Liver (tissue), 9 donors: Measurements from ENCODE around the gene TMEM119. TPM values are rescaled to one million over a fixed set of nuclear protein-coding genes. Genes with fewer than 3 reads are reported as not detected.

Experiments used
- DNase-seq: peaks from one replicate; pipeline ENCODE4 v3.0.0-alpha.2; 2017; ENCODE audit warnings: low spot score
- H3K27ac ChIP-seq, 2 donors: one replicate each; pipeline ENCODE4 v1.7.0; 2013; ENCODE audit warnings: inconsistent platforms in 2 of 2, low read length in 2 of 2, control low read depth in 1 of 2, low read depth in 1 of 2, mild to moderate bottlenecking in 1 of 2
- H3K27me3 ChIP-seq, 4 donors: one replicate each; pipeline versions ENCODE4 v1.6.1 to v1.7.0; 2013; ENCODE audit warnings: low read length in 3 of 4, inconsistent platforms in 1 of 4, mild to moderate bottlenecking in 1 of 4, moderate library complexity in 1 of 4; ENCODE audit not compliant: control insufficient read depth in 4 of 4, insufficient read depth in 4 of 4
- H3K36me3 ChIP-seq, 4 donors: one replicate each; pipeline versions ENCODE4 v1.6.1 to v1.7.0; 2013; ENCODE audit warnings: low read length in 3 of 4, mild to moderate bottlenecking in 3 of 4, low read depth in 1 of 4, moderate library complexity in 1 of 4; ENCODE audit not compliant: control insufficient read depth in 4 of 4, insufficient read depth in 3 of 4
- H3K4me1 ChIP-seq, 4 donors: one replicate each; pipeline versions ENCODE4 v1.6.1 to v1.7.0; 2013; ENCODE audit warnings: low read length in 3 of 4, mild to moderate bottlenecking in 3 of 4, moderate library complexity in 1 of 4; ENCODE audit not compliant: control insufficient read depth in 4 of 4, insufficient read depth in 4 of 4
- H3K4me3 ChIP-seq, 3 donors: one replicate each; pipeline versions ENCODE4 v1.6.1 to v1.7.0; 2013; ENCODE audit warnings: low read length in 3 of 3, control low read depth in 1 of 3, low read depth in 1 of 3, mild to moderate bottlenecking in 1 of 3
- H3K9ac ChIP-seq, 2 donors: one replicate each; pipeline ENCODE4 v1.7.0; 2013; ENCODE audit warnings: low read length in 2 of 2, mild to moderate bottlenecking in 2 of 2, moderate library complexity in 2 of 2, control low read depth in 1 of 2, low read depth in 1 of 2
- H3K9me3 ChIP-seq, 4 donors: one replicate each; pipeline versions ENCODE4 v1.6.1 to v1.7.0; 2013; ENCODE audit warnings: low read length in 3 of 4; ENCODE audit not compliant: control insufficient read depth in 4 of 4
- FOXA1 ChIP-seq: IDR thresholded peaks from 2 replicates; pipeline ENCODE4 v1.6.1; 2016; ENCODE audit warnings: antibody characterized with exemption
- FOXA2 ChIP-seq: IDR thresholded peaks from 2 replicates; pipeline ENCODE4 v1.6.1; 2016; ENCODE audit warnings: antibody characterized with exemption
- GABPA ChIP-seq, 2 donors: IDR thresholded peaks in 1 of 2; conservative IDR thresholded peaks in 1 of 2; 2 replicates each; pipeline ENCODE4 v1.6.1; 2016; ENCODE audit warnings: antibody characterized with exemption in 2 of 2, mild to moderate bottlenecking in 1 of 2, moderate library complexity in 1 of 2
- HNF4A ChIP-seq, 2 donors: conservative IDR thresholded peaks; 2 replicates each; pipeline ENCODE4 v1.6.1; 2016; ENCODE audit warnings: antibody characterized with exemption in 2 of 2, mild to moderate bottlenecking in 2 of 2
- HNF4G ChIP-seq: IDR thresholded peaks from 2 replicates; pipeline ENCODE4 v1.6.1; 2016; ENCODE audit warnings: antibody characterized with exemption
- NR2F2 ChIP-seq: IDR thresholded peaks from 2 replicates; pipeline ENCODE4 v1.6.1; 2016; ENCODE audit warnings: antibody characterized with exemption
- RAD21 ChIP-seq, 2 donors: IDR thresholded peaks; 2 replicates each; pipeline ENCODE4 v1.6.1; 2016; ENCODE audit warnings: antibody characterized with exemption in 2 of 2, mild to moderate bottlenecking in 2 of 2
- RXRA ChIP-seq, 2 donors: IDR thresholded peaks; 2 replicates each; pipeline ENCODE4 v1.6.1; 2017 to 2018; ENCODE audit warnings: antibody characterized with exemption in 2 of 2, mild to moderate bottlenecking in 1 of 2
- SP1 ChIP-seq: IDR thresholded peaks from 2 replicates; pipeline ENCODE4 v1.6.1; 2018; ENCODE audit warnings: antibody characterized with exemption, mild to moderate bottlenecking
- TAF1 ChIP-seq: conservative IDR thresholded peaks from 2 replicates; pipeline ENCODE4 v1.6.1; 2016; ENCODE audit warnings: antibody characterized with exemption, mild to moderate bottlenecking
- YY1 ChIP-seq: IDR thresholded peaks from 2 replicates; pipeline ENCODE4 v1.6.1; 2016; ENCODE audit warnings: antibody characterized with exemption, mild to moderate bottlenecking
- WGBS: extraction: QIAGEN DNeasy Blood & Tissue Kit; methylation state at CpG from one replicate; pipeline ENCODE4 v1.1.7; 2013; 5-methylcytosine and 5-hydroxymethylcytosine counted together
- polyA plus RNA-seq, 2 donors: library from polyadenylated mRNA; stranded (reverse) in 1 of 2; unstranded in 1 of 2; fragments of 200-250 nt in 1 of 2; fragments of >200 nt in 1 of 2; fragmentation: Nextera tagmentation in 1 of 2; extraction: Ambion mirVana in 1 of 2; gene quantifications; one replicate each; pipeline versions ENCODE4 v1.2.1 to v1.2.3, GENCODE V29; 2013 to 2015
- total RNA-seq, 2 donors: library from RNA; depleted of rRNA; stranded (reverse); fragments of >200 nt; gene quantifications; one replicate each; pipeline ENCODE4 v1.2.3, GENCODE V29; 2014
- TF ChIP-seq, protein P1 (sequence below): fragments of 150-350 bp; IDR thresholded peaks from 2 replicates; pipeline ENCODE4 v1.5.1; 2017; ENCODE audit warnings: improper control_type of control experiment, low read depth, low read length; ENCODE audit not compliant: missing input control
- TF ChIP-seq, protein P2 (sequence below): IDR thresholded peaks from 2 replicates; pipeline ENCODE4 v1.6.1; 2016; ENCODE audit warnings: antibody characterized with exemption
- TF ChIP-seq, protein P3 (sequence below): IDR thresholded peaks from 2 replicates; pipeline ENCODE4 v1.6.1; 2016; ENCODE audit warnings: antibody characterized with exemption
- TF ChIP-seq, protein P4 (sequence below): IDR thresholded peaks from 2 replicates; pipeline ENCODE4 v1.6.1; 2016; ENCODE audit warnings: antibody characterized with exemption
- donor health status: healthy.
- donor health status: healthy.
- donor health status: healthy.
- donor health status: healthy.
- donor health status: healthy.

Gene TMEM119
- total and polyA plus RNA-seq, 4 donors = 0.14 to 2.6 (median 0.38) TPM

DNA sequence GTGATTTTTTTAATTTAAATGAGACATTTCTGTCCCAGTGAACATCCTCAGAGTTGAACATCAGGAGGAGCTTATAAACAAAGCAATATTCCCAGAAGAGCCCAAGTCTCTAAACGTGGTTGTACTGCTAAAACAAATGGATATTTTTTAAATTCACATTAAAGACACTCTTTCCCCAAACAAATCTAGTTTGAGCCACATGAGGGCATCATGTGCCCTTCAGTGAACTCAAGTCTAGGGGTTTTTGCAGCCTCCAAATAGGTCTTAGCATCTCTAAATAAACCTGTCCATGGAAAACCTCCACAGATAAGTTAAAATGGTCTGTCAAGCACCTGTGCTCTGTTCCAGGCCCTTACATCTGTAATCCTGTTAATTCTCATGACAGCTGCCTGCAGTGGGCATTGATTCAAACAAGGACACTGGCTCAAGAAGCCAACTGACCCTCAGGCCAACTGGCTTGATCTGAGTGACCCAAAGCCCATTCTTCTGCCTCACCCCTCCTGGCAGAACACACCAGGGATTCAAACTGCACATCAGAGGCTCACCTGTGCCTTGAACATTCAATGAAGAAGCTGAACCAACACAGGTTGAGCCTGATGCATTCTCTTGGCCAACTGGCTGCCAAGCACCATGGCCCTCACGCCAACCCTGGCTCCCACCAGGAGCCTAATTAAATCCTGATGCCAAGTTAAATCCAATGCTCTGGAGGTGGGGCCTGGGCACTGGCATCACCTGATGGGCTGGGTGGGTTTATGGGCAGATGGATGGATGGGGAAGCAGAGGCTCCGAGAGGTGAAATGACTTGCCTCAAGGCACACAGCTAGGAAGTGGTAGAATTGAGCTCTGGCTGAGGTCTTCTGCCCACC lies 26.9 kb downstream of the TMEM119 start:
- H3K9ac ChIP-seq = no peak overlapping the region
- no peak for DNase-seq
- peaks cover 0 to 4% (median 2%) of the 10 kb centered on the region in 4 donors for H3K4me1 ChIP-seq
- no peaks in the 10 kb centered on the region for H3K27me3 ChIP-seq
- TF ChIP-seq HNF4A (conservative IDR thresholded peaks at IDR 0.05) = no peak
- TF ChIP-seq RAD21 (IDR thresholded peaks at IDR 0.05) = peak; percentile 52 to 58
- no peak for TF ChIP-seq TAF1
- 67% methylated on average over 3 of the region's 3 CpGs for WGBS
- no peak overlapping the region for H3K27ac ChIP-seq
- no peaks in the 10 kb centered on the region for H3K9me3 ChIP-seq
- peaks cover 0 to 33% (median 24%) of the 10 kb centered on the region in 4 donors for H3K36me3 ChIP-seq
- no peak overlapping the region for H3K4me3 ChIP-seq

DNA sequence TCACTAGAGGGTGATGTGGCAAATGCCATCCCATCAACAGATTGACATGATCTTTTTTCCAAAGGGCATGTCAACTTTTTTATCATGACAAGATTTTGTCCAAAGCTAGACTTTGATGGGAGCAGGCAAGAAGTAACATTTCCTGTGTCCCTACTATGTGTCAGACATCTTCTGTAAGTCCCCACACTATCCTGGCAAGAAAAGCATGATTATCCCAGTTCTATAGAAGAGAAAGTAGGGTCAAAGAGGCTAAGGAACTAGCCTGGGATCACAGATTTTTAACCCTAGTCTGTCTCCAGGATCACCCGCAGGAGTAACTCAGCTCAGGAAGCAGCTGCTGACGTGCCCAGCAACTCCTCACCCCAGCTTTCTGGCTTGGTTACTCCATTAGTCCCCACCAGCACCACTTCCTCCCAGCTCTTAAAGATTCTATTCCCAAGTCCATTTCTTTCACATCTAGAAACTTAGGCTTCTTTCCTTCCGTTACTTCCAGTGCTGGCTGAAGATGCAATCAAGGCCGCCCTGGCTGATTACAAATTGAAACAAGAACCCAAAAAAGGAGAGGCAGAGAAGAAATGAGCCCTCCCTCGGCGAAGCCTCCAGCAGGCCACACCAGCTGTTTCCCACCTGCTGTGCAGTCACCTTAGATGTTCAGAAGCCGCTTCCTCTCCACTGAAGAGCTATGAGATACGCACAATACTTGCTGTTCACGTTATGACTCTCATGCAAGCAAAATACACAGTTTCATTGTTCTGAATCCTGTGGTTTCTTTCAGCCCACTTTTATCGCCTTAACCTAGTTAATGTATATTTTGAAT lies 29.3 kb downstream of the TMEM119 start:
- no peaks in the 10 kb centered on the region for H3K9me3 ChIP-seq
- H3K27me3 ChIP-seq = no peaks in the 10 kb centered on the region
- peak overlapping the region in 1 of 2 donors; percentile 8 for H3K9ac ChIP-seq
- no peak for DNase-seq
- 79% methylated on average over 10 of the region's 10 CpGs for WGBS
- H3K36me3 ChIP-seq = peaks cover 0 to 36% (median 27%) of the 10 kb centered on the region in 4 donors
- TF ChIP-seq, protein P1, sequence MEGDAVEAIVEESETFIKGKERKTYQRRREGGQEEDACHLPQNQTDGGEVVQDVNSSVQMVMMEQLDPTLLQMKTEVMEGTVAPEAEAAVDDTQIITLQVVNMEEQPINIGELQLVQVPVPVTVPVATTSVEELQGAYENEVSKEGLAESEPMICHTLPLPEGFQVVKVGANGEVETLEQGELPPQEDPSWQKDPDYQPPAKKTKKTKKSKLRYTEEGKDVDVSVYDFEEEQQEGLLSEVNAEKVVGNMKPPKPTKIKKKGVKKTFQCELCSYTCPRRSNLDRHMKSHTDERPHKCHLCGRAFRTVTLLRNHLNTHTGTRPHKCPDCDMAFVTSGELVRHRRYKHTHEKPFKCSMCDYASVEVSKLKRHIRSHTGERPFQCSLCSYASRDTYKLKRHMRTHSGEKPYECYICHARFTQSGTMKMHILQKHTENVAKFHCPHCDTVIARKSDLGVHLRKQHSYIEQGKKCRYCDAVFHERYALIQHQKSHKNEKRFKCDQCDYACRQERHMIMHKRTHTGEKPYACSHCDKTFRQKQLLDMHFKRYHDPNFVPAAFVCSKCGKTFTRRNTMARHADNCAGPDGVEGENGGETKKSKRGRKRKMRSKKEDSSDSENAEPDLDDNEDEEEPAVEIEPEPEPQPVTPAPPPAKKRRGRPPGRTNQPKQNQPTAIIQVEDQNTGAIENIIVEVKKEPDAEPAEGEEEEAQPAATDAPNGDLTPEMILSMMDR = no peak
- no peak for TF ChIP-seq HNF4G
- no peak for TF ChIP-seq SP1
- TF ChIP-seq RXRA (IDR thresholded peaks at IDR 0.05) = no peak
- no peak for TF ChIP-seq TAF1
- TF ChIP-seq FOXA2 = no peak
- TF ChIP-seq RAD21 (IDR thresholded peaks at IDR 0.05) = no peak
- TF ChIP-seq GABPA (IDR thresholded peaks at IDR 0.05 in 1 of 2, conservative IDR thresholded peaks at IDR 0.05 in 1 of 2) = no peak
- TF ChIP-seq, protein P2, sequence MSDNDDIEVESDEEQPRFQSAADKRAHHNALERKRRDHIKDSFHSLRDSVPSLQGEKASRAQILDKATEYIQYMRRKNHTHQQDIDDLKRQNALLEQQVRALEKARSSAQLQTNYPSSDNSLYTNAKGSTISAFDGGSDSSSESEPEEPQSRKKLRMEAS = no peak
- TF ChIP-seq YY1 = no peak
- no peak for TF ChIP-seq HNF4A (conservative IDR thresholded peaks at IDR 0.05)
- H3K4me3 ChIP-seq = no peak overlapping the region
- H3K4me1 ChIP-seq = peaks cover 2 to 13% (median 6%) of the 10 kb centered on the region in 4 donors
- H3K27ac ChIP-seq = no peak overlapping the region

DNA sequence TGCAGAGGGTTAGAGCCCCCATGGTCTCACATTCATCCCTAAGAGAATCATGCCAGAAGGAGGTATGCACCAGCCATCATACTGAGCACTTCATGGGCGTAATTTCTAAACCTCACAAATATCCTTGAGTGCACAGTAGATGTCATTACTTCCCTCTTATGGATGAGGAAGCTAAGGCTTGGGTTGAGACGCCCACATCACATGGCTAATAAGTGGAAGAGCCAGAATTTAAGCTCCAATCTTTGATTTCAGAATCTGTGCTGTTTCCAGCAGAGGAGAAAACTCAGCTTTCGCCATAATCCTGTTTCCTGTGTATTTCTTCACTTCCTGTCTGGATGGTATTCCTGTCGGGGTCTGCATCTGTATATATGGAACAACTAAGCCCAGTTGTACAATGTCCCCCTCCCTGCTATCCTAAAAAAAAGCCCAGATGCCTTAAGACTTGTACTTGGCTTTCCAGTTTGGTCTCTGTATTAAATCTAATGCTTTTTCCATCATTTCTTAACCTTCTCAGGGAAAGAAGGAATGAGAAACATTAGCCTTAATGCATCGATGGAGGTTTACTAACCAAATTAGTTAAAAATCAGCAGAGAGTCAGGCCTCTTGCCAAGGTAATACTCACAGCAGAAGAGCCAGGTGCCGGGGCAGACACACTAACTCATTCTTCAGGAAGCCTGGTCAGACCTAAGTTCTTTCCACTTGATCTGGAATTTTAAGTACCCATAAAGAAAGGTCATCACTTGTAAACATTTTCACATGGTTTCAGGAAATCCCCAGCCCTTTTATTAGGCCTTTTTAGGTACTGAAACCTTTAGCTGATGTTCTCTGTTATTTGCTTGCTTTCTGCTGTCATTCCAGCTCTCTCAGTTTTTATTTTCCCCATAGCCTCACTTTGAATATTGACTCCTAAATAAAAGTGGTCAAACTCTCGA lies 30.2 kb downstream of the TMEM119 start:
- WGBS = 76% methylated on average over 7 of the region's 7 CpGs
- Histone ChIP-seq H3K4me1 (peaks cover 2 to 19% (median 13%) of the 10 kb centered on the region in 4 donors), H3K4me3 (no peak overlapping the region), H3K27me3 (no peaks in the 10 kb centered on the region), H3K27ac (no peak overlapping the region), H3K36me3 (peaks cover 0 to 36% (median 27%) of the 10 kb centered on the region in 4 donors), H3K9ac (peak overlapping the region in 1 of 2 donors; percentile 8), H3K9me3 (no peaks in the 10 kb centered on the region)
- no peak for DNase-seq
- TF ChIP-seq, protein P3, sequence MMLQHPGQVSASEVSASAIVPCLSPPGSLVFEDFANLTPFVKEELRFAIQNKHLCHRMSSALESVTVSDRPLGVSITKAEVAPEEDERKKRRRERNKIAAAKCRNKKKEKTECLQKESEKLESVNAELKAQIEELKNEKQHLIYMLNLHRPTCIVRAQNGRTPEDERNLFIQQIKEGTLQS = no peak
- no peak for TF ChIP-seq NR2F2
- no peak for TF ChIP-seq YY1
- no peak for TF ChIP-seq GABPA (IDR thresholded peaks at IDR 0.05 in 1 of 2, conservative IDR thresholded peaks at IDR 0.05 in 1 of 2)
- TF ChIP-seq, protein P1 = no peak
- TF ChIP-seq, protein P2 = no peak
- TF ChIP-seq, protein P4, sequence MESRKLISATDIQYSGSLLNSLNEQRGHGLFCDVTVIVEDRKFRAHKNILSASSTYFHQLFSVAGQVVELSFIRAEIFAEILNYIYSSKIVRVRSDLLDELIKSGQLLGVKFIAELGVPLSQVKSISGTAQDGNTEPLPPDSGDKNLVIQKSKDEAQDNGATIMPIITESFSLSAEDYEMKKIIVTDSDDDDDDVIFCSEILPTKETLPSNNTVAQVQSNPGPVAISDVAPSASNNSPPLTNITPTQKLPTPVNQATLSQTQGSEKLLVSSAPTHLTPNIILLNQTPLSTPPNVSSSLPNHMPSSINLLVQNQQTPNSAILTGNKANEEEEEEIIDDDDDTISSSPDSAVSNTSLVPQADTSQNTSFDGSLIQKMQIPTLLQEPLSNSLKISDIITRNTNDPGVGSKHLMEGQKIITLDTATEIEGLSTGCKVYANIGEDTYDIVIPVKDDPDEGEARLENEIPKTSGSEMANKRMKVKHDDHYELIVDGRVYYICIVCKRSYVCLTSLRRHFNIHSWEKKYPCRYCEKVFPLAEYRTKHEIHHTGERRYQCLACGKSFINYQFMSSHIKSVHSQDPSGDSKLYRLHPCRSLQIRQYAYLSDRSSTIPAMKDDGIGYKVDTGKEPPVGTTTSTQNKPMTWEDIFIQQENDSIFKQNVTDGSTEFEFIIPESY = no peak
- TF ChIP-seq HNF4A (conservative IDR thresholded peaks at IDR 0.05) = no peak
- TF ChIP-seq FOXA2 = no peak
- no peak for TF ChIP-seq TAF1
- no peak for TF ChIP-seq RAD21 (IDR thresholded peaks at IDR 0.05)
- TF ChIP-seq FOXA1 = no peak
- no peak for TF ChIP-seq RXRA (IDR thresholded peaks at IDR 0.05)
